Measurements from ENCODE around the gene GLCCI1.

The GLCCI1 gene

DNA sequence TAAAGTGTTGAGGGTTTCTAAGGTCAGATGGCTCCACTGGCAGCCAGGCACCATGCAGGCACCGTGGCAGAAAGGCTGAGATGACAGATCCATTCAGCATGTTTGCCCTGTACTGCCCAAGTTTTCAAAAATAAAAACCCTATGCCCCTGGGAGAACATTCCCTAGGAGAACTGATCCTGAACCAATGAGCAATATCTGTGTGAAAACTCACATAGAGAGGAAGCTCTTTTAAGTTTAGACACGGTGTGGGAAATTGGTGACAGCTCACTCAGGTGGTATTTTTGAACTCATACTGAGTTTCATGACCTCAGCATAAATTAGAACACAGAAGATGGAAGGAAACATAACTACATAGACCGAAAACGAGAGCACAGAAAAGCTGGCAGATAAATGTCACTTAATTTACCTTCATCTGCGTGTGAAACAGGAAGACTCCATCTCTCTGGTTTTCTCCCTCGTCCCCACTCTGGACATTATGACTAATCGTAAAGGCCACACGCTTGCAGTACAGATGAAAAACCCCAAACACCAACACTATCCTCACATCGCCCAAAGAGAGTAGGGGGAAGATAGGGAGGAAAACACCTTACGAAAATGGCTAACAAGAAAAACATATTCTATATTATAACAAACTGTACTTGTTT lies 165.6 kb downstream of the GLCCI1 start:
- no peak for DNase-seq

DNA sequence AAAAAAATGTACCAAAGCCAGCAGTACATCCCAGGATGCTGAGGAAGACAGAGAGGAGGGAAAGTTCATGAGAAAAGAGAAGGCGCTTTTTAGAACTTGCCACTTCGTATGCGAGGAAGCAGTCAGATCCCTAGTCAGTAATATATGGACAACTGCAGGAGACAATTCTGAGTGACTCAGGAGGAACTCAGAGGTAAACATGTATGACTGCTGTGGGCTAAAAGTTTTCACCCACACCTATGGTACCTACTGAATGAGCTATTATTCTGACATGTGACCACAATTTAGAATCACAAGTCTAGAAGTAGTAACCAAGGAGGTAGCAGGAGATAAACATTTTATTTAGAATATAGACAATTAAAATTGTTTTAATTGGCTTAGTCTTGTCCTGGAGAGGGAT lies 166.8 kb downstream of the GLCCI1 start:
- no peak for DNase-seq

DNA sequence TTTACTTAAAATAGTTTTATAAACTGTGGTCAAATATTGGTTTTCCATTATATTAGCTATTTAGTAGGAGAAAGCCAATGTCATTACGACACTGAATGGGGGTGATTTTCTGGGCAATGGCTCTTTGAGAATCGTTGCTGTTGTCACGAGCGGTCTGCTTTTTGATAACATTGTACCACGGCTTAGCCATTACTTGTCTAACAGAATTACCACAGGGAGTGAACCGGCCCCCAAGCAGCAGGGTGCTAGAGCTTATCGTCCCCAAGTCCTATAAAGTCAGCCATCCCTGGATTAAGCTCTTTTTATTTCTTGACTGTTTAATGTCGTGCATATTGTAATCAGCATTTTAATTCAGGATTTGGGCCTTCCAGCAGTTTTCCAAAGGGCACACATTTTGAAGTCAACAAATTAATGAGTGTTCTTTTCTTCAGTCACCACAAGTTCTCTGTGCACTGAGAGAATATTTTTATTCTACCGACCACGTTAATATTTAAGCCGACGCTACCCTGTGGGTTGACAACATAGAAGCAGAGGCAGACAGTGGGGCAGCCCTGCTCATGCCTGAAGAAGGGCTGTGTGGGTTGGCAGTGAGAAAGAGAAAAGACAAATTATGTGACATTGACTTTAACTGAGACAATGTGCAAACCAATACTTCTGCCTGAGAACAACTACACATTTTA lies 167.6 kb downstream of the GLCCI1 start:
- DNase-seq = no peak

All from DMS153 (cell line).